Endothelial cell (in vitro differentiated cells): ENCODE data around the gene SPSB1. TPM values are rescaled to one million over a fixed set of nuclear protein-coding genes. Genes with fewer than 3 reads are reported as not detected.

Experiments
- DNase-seq: peaks from one replicate; pipeline ENCODE4 v3.0.0; 2021; ENCODE audit warnings: low spot score
- H3K27ac Mint-ChIP-seq: one replicate; pipeline ENCODE4 v1.8.0; 2021; ENCODE audit warnings: mixed read lengths, inconsistent platforms; ENCODE audit not compliant: unreplicated experiment
- H3K27me3 Mint-ChIP-seq: one replicate; pipeline ENCODE4 v1.8.0; 2021; ENCODE audit warnings: mild to moderate bottlenecking, moderate library complexity, mixed read lengths, inconsistent platforms; ENCODE audit not compliant: unreplicated experiment
- H3K36me3 Mint-ChIP-seq: one replicate; pipeline ENCODE4 v1.8.0; 2021; ENCODE audit warnings: mild to moderate bottlenecking, low read depth, mixed read lengths, inconsistent platforms; ENCODE audit not compliant: unreplicated experiment
- H3K4me1 Mint-ChIP-seq: one replicate; pipeline ENCODE4 v1.8.0; 2021; ENCODE audit warnings: mild to moderate bottlenecking, mixed read lengths, inconsistent platforms; ENCODE audit not compliant: unreplicated experiment
- H3K4me3 Mint-ChIP-seq: one replicate; pipeline ENCODE4 v1.8.0; 2021; ENCODE audit warnings: mild to moderate bottlenecking, mixed read lengths, inconsistent platforms; ENCODE audit not compliant: unreplicated experiment
- H3K9me3 Mint-ChIP-seq: one replicate; pipeline ENCODE4 v1.8.0; 2021; ENCODE audit warnings: mixed read lengths, inconsistent platforms; ENCODE audit not compliant: unreplicated experiment
- total RNA-seq: library from RNA; stranded (reverse); fragmentation: NEBNext Ultra II Directional; extraction: Animal tissue kit (Norgen Biotek cat#: 25700); gene quantifications from one replicate; pipeline ENCODE4 v1.2.1, GENCODE V29; 2021; ENCODE audit not compliant: unreplicated experiment
- TF ChIP-seq, protein P1 (sequence below): fragments of 200-600 bp; sonication (generic); IDR thresholded peaks from one replicate; pipeline ENCODE4 v1.5.0; 2021; ENCODE audit warnings: antibody characterized with exemption; ENCODE audit not compliant: unreplicated experiment

The SPSB1 gene
- total RNA-seq, 1 donor from 2014 or later = 8.1 TPM

DNA sequence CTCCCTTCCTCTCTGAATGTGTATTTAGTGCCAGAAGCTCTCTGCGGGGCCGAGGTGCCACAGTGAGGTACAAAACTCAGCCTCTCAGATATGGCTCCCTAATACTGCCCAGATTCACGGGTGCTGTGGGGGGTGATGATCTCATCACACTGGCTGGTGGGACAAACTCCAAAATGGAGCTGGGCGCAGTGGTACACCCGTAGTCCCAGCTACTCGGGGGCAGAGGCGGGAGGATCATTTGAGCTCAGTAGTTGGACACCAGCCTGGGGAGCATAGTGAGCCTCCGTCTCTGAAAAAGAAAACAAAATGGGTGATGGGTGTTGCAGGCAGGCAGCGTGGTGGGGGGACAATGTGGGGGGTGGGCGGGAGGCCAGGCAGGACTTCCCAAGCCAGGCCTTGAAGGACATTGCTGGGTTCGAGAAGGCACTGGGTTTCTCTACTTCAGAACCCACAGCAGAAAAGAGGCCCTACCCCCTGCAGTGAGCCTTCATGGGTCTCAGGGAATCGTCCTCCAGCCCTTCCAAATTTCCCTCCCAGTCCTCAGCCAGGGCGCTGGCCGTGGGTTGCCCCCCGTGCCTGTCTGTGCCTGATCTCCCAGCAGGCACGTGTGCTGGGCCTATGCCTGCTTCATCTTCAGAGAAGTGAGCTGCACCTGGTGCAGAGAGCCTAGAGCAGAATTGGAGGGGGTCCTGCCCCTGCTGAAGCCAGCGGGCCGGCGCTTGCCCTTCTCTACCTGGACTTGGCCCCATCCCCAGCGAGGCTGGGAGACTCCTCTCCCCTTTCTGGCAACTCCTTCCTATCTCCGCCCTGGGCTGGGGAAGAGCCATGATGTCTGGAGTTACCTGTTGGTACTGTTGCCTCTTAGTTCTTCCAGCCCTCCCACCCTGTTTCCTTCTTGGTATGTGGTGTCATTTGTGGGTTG, 44.1 kb upstream of the SPSB1 start:
- no peaks in the 10 kb centered on the region for H3K9me3 Mint-ChIP-seq
- peak overlapping the region; percentile 21 for H3K4me3 Mint-ChIP-seq
- H3K27me3 Mint-ChIP-seq = peaks cover 3% of the 10 kb centered on the region
- H3K4me1 Mint-ChIP-seq = peaks cover 7% of the 10 kb centered on the region
- TF ChIP-seq, protein P1, sequence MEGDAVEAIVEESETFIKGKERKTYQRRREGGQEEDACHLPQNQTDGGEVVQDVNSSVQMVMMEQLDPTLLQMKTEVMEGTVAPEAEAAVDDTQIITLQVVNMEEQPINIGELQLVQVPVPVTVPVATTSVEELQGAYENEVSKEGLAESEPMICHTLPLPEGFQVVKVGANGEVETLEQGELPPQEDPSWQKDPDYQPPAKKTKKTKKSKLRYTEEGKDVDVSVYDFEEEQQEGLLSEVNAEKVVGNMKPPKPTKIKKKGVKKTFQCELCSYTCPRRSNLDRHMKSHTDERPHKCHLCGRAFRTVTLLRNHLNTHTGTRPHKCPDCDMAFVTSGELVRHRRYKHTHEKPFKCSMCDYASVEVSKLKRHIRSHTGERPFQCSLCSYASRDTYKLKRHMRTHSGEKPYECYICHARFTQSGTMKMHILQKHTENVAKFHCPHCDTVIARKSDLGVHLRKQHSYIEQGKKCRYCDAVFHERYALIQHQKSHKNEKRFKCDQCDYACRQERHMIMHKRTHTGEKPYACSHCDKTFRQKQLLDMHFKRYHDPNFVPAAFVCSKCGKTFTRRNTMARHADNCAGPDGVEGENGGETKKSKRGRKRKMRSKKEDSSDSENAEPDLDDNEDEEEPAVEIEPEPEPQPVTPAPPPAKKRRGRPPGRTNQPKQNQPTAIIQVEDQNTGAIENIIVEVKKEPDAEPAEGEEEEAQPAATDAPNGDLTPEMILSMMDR = no peak
- H3K27ac Mint-ChIP-seq = peak overlapping the region; percentile 54
- peaks cover 4% of the 10 kb centered on the region for H3K36me3 Mint-ChIP-seq
- DNase-seq = no peak

DNA sequence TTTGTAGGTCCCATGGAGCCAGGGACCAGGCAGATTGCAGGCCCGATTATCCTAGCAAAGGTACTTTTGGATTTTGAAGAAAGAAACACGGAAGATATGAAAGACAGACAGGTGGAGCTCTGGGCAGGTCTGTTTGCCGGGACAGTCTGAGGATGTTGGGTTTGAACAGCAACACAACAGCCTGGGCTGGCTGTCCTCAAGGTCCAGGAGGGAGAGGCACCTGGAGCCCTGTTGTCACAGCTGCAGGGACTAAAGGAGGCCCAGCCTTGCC, 43.5 kb upstream of the SPSB1 start:
- DNase-seq = no peak
- Mint-ChIP-seq H3K27me3 (peaks cover 3% of the 10 kb centered on the region), H3K9me3 (no peaks in the 10 kb centered on the region), H3K4me1 (peaks cover 9% of the 10 kb centered on the region), H3K4me3 (peak overlapping the region; percentile 21), H3K27ac (peak overlapping the region; percentile 54), H3K36me3 (peaks cover 4% of the 10 kb centered on the region)
- TF ChIP-seq, protein P1 = no peak

DNA sequence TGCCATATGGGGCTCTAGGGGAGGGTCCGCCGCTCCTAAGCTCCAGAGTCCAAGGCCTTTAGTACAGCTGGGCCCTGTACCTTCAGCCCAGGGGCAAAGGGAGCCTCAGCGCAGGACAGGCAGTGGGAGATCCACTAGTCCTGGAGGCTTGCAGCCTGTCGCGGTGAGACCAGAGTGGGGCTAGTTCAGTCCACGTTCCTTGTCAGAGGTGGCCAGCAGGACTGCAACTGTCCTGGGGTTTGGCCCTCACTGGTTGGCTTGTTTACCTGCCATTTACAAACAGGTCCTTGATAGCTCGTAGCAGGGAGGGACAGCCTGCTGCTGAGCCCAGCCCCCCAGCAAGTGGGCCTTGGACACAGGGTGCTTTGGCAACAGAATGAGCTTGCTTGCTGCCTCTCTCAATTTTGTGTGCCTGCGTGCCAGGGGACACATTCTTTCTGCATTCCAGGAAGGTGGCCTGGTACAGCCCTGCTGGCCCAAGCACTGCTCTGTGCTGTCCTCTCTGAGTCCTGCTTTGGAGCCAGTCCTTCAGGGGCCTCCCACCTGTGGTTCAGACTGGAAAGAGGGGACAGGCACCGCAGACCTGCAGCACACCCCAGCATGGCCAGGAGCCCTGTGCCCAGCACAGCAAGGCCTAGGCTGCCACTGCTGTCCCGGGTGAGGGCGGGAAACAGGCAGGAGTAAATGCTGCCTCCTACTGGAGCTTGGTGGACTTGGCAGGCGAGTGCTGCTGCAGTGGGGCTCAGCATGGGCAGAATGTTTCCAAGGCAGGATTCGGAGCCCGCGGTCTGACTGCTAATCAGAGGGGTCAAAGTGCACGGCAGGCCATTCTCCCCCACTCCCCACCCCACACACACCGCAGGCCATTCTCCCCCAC, 42.9 kb upstream of the SPSB1 start:
- TF ChIP-seq, protein P1 = peak; percentile 65
- H3K27ac Mint-ChIP-seq = no peak overlapping the region
- peaks cover 3% of the 10 kb centered on the region for H3K27me3 Mint-ChIP-seq
- DNase-seq = peak; percentile 64
- no peak overlapping the region for H3K4me3 Mint-ChIP-seq
- peaks cover 11% of the 10 kb centered on the region for H3K4me1 Mint-ChIP-seq
- H3K9me3 Mint-ChIP-seq = no peaks in the 10 kb centered on the region
- peaks cover 4% of the 10 kb centered on the region for H3K36me3 Mint-ChIP-seq

DNA sequence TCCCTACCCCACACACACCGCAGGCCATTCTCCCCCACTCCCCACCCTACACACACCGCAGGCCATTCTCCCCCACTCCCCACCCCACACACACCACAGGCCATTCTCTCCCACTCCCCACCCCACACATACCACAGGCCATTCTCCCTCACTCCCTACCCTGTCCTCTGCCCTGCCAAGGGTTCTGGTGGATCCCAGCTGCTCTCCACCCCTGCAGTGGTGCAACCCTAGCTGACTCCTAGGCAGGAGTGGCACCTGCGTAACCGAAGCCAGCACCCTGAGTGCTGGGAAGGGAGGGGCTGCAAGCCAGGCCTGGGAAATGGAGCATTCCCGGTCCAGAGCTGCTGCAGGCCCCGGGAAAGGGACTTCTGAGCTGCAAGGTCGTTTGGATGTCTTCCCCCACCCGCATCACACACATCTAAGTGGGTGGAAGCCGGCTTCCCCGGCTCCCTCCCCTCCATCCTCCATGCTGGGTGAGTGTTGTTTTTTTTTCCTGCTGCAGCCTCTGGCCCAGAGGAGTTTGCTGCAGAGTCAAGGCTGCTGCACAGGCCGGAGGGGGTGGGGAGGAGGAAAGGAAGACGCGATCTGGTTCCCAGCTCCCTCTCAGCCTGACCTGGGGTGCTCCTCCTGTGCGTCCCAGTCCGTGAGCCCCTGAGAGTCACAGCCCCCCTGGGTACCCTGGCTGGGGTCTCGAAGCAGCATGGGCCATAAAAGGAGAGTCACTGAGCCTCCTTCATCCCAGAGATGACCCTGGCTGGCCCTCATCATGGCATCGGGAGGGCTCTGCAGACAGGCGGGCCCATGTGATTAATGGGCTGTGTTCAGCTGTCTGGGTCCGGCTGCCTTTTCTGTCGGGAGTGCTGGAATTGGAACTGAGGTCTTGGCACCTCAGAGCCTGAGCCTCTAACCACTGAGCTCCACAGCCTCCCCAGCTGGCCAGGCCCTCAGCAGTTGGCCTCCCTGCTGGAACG, 42.0 kb upstream of the SPSB1 start:
- H3K4me1 Mint-ChIP-seq = peaks cover 10% of the 10 kb centered on the region
- TF ChIP-seq, protein P1 = no peak
- no peaks in the 10 kb centered on the region for H3K9me3 Mint-ChIP-seq
- DNase-seq = no peak
- no peak overlapping the region for H3K4me3 Mint-ChIP-seq
- H3K36me3 Mint-ChIP-seq = peaks cover 4% of the 10 kb centered on the region
- no peak overlapping the region for H3K27ac Mint-ChIP-seq
- H3K27me3 Mint-ChIP-seq = peaks cover 3% of the 10 kb centered on the region
